Upper lobe of left lung (tissue), 6 donors: Measurements from ENCODE around the gene SULT1E1. TPM values are rescaled to one million over a fixed set of nuclear protein-coding genes. Genes with fewer than 3 reads are reported as not detected.

Experiments
- ATAC-seq, 2 donors: fragments of 200-7000 bp; cut with Tn5 transposase; one replicate each; pipeline ENCODE4 v1.9.1; 2022; ENCODE audit warnings: mild to moderate bottlenecking in 2 of 2, moderate library complexity in 2 of 2; ENCODE audit not compliant: low FRiP score in 2 of 2
- DNase-seq, 2 donors: peaks; one replicate each; pipeline ENCODE4 v3.0.0-alpha.2; 2019 to 2020
- H3K27ac ChIP-seq, 4 donors: fragments of 200-600 bp; sonication (generic); one replicate each; pipeline ENCODE4 v1.5.1; 2016 to 2019
- H3K27me3 ChIP-seq, 4 donors: fragments of 200-600 bp; sonication (generic); one replicate each; pipeline ENCODE4 v1.5.1; 2017 to 2019
- H3K36me3 ChIP-seq, 4 donors: fragments of 200-600 bp; sonication (generic); one replicate each; pipeline ENCODE4 v1.5.1; 2016 to 2019
- H3K4me1 ChIP-seq, 4 donors: fragments of 200-600 bp; sonication (generic); one replicate each; pipeline ENCODE4 v1.5.1; 2018 to 2019
- H3K4me3 ChIP-seq, 4 donors: fragments of 200-600 bp; sonication (generic); one replicate each; pipeline ENCODE4 v1.5.1; 2017 to 2019; ENCODE audit warnings: mild to moderate bottlenecking in 2 of 4, moderate library complexity in 1 of 4
- H3K9me3 ChIP-seq, 4 donors: fragments of 200-600 bp; sonication (generic); one replicate each; pipeline ENCODE4 v1.5.1; 2018 to 2019
- EP300 ChIP-seq, 4 donors: sonication (generic); formaldehyde crosslinking; IDR thresholded peaks; one replicate each; pipeline ENCODE4 v1.5.1; 2017; ENCODE audit warnings: antibody characterized with exemption in 4 of 4, control low read depth in 2 of 4
- POLR2A ChIP-seq, 4 donors: fragments of 450-650 bp; IDR thresholded peaks; one replicate each; pipeline ENCODE4 v1.5.1; 2016 to 2017; ENCODE audit warnings: antibody characterized with exemption in 4 of 4, mild to moderate bottlenecking in 2 of 4
- POLR2AphosphoS5 ChIP-seq, 2 donors: sonication (generic); formaldehyde crosslinking; IDR thresholded peaks; one replicate each; pipeline ENCODE4 v1.5.1; 2017; ENCODE audit warnings: antibody characterized with exemption in 2 of 2
- WGBS, 2 donors: methylation state at CpG; one replicate each; pipeline ENCODE4 v1.1.5; 2017 to 2018; 5-methylcytosine and 5-hydroxymethylcytosine counted together
- total RNA-seq, 6 donors: library from RNA; depleted of rRNA in 4 of 6; stranded (reverse); fragments of >200 nt in 4 of 6; gene quantifications; one replicate each; pipeline versions ENCODE4 v1.1.0 to v1.2.1, GENCODE V29; 2016 to 2021
- TF ChIP-seq, protein P1 (sequence below), 6 experiments: fragments of 450-650 bp in 4 of 6; fragments of 200-600 bp in 2 of 6; sonication (generic) in 2 of 6; IDR thresholded peaks; one replicate each; pipeline ENCODE4 v1.5.1; 2016 to 2019; ENCODE audit warnings: antibody characterized with exemption in 6 of 6
- donor health status: DM: no; HTN: no; CAD: no; lungs with moderate emphysema.
- donor health status: DM: no; HTN: yes; CAD: no; lungs with severe emphysema.

SULT1E1 gene
- total RNA-seq, 6 donors from 2014 or later, result 1.2 to 4.3 (median 2.2) TPM; not detected in 1

DNA sequence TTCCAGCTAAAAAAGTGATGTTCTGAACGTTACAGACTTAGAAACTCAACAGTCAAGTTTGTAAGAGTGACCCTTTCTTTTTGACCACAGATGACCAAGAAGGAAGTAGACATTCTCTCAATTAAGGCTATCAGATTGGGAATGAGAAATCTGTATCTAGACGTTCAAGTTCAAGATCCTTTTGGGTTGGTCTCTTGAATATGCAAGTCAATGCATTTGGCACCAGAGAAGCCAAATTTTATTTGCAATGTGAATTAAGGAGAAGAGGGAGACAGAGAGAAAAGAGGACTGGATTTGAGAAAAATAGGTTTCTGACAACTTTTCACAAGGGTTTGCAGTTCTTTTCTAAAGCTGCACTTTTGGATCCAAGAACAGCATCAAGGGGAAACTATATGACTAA, 17.5 kb upstream of the SULT1E1 start:
- Histone ChIP-seq H3K27ac (no peak overlapping the region), H3K4me3 (no peak overlapping the region), H3K27me3 (no peaks in the 10 kb centered on the region), H3K4me1 (no peaks in the 10 kb centered on the region), H3K9me3 (no peaks in the 10 kb centered on the region), H3K36me3 (no peaks in the 10 kb centered on the region)
- 59 to 61% methylated on average over 2 of the region's 2 CpGs for WGBS, 2 donors
- ATAC-seq, result no peak
- DNase-seq, result no peak
- TF ChIP-seq POLR2A (IDR thresholded peaks at IDR 0.05) (no peak), EP300 (IDR thresholded peaks at IDR 0.05) (no peak), POLR2AphosphoS5 (IDR thresholded peaks at IDR 0.05) (no peak)
- TF ChIP-seq, protein P1, sequence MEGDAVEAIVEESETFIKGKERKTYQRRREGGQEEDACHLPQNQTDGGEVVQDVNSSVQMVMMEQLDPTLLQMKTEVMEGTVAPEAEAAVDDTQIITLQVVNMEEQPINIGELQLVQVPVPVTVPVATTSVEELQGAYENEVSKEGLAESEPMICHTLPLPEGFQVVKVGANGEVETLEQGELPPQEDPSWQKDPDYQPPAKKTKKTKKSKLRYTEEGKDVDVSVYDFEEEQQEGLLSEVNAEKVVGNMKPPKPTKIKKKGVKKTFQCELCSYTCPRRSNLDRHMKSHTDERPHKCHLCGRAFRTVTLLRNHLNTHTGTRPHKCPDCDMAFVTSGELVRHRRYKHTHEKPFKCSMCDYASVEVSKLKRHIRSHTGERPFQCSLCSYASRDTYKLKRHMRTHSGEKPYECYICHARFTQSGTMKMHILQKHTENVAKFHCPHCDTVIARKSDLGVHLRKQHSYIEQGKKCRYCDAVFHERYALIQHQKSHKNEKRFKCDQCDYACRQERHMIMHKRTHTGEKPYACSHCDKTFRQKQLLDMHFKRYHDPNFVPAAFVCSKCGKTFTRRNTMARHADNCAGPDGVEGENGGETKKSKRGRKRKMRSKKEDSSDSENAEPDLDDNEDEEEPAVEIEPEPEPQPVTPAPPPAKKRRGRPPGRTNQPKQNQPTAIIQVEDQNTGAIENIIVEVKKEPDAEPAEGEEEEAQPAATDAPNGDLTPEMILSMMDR (IDR thresholded peaks at IDR 0.05), result no peak

DNA sequence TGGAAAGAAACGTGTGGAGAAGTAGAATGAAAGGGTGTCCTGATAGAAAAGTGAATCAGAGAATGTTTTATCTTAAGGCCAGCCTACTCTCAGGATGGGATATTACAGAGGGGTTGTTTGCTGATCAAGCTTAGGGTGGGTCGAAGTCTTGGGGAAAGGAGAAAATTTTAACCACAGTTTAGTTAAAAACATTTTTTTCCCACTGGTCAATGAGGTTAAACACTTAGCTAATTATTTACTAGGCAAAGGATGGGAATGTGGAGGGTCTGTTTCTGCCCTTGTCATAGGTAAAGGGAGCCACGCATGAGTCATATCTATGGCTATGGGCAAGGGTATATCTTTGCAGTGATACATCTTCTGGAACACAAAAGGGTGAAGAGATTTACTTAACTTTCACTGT, 16.1 kb upstream of the SULT1E1 start:
- Histone ChIP-seq H3K27ac (no peak overlapping the region), H3K27me3 (no peaks in the 10 kb centered on the region), H3K4me3 (no peak overlapping the region), H3K9me3 (no peaks in the 10 kb centered on the region), H3K4me1 (no peaks in the 10 kb centered on the region), H3K36me3 (no peaks in the 10 kb centered on the region)
- TF ChIP-seq, protein P1 (IDR thresholded peaks at IDR 0.05), result no peak
- TF ChIP-seq EP300 (IDR thresholded peaks at IDR 0.05), result no peak
- TF ChIP-seq POLR2AphosphoS5 (IDR thresholded peaks at IDR 0.05), result no peak
- no peak for TF ChIP-seq POLR2A (IDR thresholded peaks at IDR 0.05)
- DNase-seq (no peak), ATAC-seq (no peak)
- 61 to 80% methylated on average over 3 of the region's 3 CpGs for WGBS, 2 donors

DNA sequence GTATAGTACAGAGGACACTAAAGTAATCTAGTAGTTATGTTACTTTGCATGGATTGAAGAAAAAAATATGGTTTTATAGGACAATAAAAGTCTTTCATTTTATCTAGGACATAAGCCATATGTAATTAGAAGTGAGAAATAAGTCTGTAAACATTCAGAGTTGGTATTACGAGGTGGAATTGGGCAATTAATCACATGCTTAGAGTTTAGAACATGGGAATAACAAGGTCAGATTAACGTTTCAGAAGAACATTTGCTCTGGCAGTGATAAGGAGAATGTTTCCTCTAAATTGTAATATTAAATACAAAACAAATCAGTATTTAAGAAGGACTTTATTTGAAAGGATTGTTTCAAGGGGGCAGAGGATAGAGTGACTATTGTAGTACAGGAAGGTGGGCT, 15.6 kb upstream of the SULT1E1 start:
- ATAC-seq (no peak), DNase-seq (no peak)
- H3K36me3 ChIP-seq, result no peaks in the 10 kb centered on the region
- H3K4me3 ChIP-seq, result no peak overlapping the region
- 11 to 19% methylated on average over 2 of the region's 2 CpGs for WGBS, 2 donors
- no peaks in the 10 kb centered on the region for H3K27me3 ChIP-seq
- no peak overlapping the region for H3K27ac ChIP-seq
- no peaks in the 10 kb centered on the region for H3K4me1 ChIP-seq
- TF ChIP-seq, protein P1 (IDR thresholded peaks at IDR 0.05), result no peak
- no peak for TF ChIP-seq POLR2AphosphoS5 (IDR thresholded peaks at IDR 0.05)
- no peaks in the 10 kb centered on the region for H3K9me3 ChIP-seq

DNA sequence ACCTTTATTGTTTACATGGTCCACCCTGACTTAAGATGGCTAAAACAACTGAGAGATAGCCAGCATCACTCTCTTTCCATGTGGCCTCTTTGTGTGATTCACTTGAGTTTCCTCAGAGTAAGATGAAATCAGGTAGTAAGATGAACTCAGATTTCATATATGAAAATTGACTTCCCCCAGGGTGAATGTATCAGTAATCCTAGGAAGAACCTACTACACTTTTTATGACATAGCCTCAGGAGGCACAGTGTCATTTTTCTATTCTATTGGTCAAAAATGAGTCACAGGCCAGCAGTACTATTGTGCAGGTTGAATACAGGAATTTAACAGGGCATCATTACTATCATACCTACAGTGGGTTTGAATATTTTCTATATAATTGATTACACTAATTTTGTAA, 14.6 kb upstream of the SULT1E1 start:
- no peak for ATAC-seq
- H3K27me3 ChIP-seq, result no peaks in the 10 kb centered on the region
- no peaks in the 10 kb centered on the region for H3K9me3 ChIP-seq
- no peak for TF ChIP-seq POLR2A (IDR thresholded peaks at IDR 0.05)
- no peak for TF ChIP-seq EP300 (IDR thresholded peaks at IDR 0.05)
- TF ChIP-seq POLR2AphosphoS5 (IDR thresholded peaks at IDR 0.05), result no peak
- TF ChIP-seq, protein P1 (IDR thresholded peaks at IDR 0.05), result no peak
- no peaks in the 10 kb centered on the region for H3K4me1 ChIP-seq
- H3K4me3 ChIP-seq, result no peak overlapping the region
- DNase-seq, result no peak
- H3K27ac ChIP-seq, result no peak overlapping the region
- no peaks in the 10 kb centered on the region for H3K36me3 ChIP-seq

DNA sequence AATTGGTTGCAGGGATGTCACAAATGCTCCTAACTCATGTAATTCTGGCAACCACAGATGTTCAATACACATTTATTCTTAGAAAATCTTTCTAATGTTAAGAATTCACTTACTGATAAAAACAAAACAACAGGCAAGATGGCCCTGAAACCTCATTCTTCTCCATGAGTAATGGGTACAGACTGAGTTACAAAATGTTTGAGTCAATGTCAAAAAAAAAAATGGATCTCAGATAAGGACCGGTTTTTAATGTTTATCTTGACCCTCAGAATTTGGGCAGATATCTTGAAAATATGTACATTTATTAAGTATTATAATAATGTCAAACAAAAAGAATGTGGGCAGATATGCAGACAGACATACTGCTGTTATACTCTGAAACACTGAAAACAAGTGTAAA, 1.8 kb upstream of the SULT1E1 start:
- no peaks in the 10 kb centered on the region for H3K27me3 ChIP-seq
- ATAC-seq, result no peak
- H3K4me1 ChIP-seq, result peaks cover 0 to 6% (median 0%) of the 10 kb centered on the region in 4 donors
- WGBS, 2 donors, result 38 to 41% methylated on average over 1 of the region's 1 CpG
- H3K27ac ChIP-seq, result no peak overlapping the region
- H3K36me3 ChIP-seq, result no peaks in the 10 kb centered on the region
- H3K9me3 ChIP-seq, result no peaks in the 10 kb centered on the region
- no peak overlapping the region for H3K4me3 ChIP-seq
- no peak for DNase-seq
- TF ChIP-seq, protein P1 (IDR thresholded peaks at IDR 0.05), result no peak
- no peak for TF ChIP-seq POLR2AphosphoS5 (IDR thresholded peaks at IDR 0.05)
- TF ChIP-seq POLR2A (IDR thresholded peaks at IDR 0.05), result no peak
- no peak for TF ChIP-seq EP300 (IDR thresholded peaks at IDR 0.05)
